Esophagus squamous epithelium (tissue), 4 donors: ENCODE measurements around the gene GALNT15.

Experiments used
- POLR2A ChIP-seq, 4 donors: fragments of 450-650 bp; IDR thresholded peaks; one replicate each; pipeline ENCODE4 v1.6.1; 2017; ENCODE audit warnings: antibody characterized with exemption in 4 of 4, mild to moderate bottlenecking in 4 of 4, moderate library complexity in 3 of 4
- TF ChIP-seq, protein P1 (sequence below), 6 experiments: fragments of 450-650 bp in 4 of 6; fragments of 200-600 bp in 2 of 6; sonication (generic) in 2 of 6; IDR thresholded peaks; one replicate each; pipeline ENCODE4 v1.5.1; 2016 to 2019; ENCODE audit warnings: antibody characterized with exemption in 6 of 6, mild to moderate bottlenecking in 4 of 6, moderate library complexity in 4 of 6

- no peak for TF ChIP-seq POLR2A (IDR thresholded peaks at IDR 0.05)
- TF ChIP-seq, protein P1, sequence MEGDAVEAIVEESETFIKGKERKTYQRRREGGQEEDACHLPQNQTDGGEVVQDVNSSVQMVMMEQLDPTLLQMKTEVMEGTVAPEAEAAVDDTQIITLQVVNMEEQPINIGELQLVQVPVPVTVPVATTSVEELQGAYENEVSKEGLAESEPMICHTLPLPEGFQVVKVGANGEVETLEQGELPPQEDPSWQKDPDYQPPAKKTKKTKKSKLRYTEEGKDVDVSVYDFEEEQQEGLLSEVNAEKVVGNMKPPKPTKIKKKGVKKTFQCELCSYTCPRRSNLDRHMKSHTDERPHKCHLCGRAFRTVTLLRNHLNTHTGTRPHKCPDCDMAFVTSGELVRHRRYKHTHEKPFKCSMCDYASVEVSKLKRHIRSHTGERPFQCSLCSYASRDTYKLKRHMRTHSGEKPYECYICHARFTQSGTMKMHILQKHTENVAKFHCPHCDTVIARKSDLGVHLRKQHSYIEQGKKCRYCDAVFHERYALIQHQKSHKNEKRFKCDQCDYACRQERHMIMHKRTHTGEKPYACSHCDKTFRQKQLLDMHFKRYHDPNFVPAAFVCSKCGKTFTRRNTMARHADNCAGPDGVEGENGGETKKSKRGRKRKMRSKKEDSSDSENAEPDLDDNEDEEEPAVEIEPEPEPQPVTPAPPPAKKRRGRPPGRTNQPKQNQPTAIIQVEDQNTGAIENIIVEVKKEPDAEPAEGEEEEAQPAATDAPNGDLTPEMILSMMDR (IDR thresholded peaks at IDR 0.05) = no peak
Observed at GRCh38 chr3:16182183-16182582, 7.7 kb downstream of the GALNT15 start.
